Activated T-cell treated with anti-CD3 and anti-CD28 coated beads for 1 hour (primary cell): ENCODE measurements around the gene GMPR.
"Not testable (repeated sequence)": the region's sequence is repeated elsewhere in the genome, so short reads cannot be mapped to it uniquely, and the experiment has no call there.

Source experiments
- DNase-seq: peaks from one replicate; pipeline ENCODE4 v3.0.0-alpha.2; 2020; ENCODE audit warnings: low read depth

The GMPR gene

DNA sequence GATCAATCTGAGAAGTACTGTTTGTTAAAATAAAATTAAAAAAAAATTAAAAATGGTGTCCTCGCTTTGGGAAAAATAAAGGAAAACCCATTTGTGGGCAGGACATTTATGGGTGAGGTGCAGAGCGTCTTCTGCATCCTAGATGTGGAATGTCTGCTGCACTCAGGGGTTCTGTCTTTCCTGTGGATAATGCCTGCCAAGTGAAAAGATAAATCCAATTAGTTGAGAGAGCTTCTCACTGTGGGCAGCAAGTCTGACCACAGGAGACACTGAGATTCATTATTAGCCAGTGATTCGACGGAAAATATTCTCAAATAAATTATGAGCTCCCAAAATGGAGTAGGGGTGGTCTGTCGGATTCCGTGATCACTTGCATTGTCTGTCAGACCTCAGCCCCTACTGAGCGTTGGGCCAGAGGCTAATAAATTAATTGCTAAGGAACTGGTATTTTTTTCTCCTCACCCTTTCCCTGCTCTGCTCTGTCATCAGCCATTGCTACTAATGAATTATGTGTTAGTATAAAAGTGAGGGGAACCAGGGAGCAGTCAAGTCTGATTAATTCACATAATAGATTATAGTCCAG, 10.0 kb downstream of the GMPR start:
- DNase-seq = no peak

DNA sequence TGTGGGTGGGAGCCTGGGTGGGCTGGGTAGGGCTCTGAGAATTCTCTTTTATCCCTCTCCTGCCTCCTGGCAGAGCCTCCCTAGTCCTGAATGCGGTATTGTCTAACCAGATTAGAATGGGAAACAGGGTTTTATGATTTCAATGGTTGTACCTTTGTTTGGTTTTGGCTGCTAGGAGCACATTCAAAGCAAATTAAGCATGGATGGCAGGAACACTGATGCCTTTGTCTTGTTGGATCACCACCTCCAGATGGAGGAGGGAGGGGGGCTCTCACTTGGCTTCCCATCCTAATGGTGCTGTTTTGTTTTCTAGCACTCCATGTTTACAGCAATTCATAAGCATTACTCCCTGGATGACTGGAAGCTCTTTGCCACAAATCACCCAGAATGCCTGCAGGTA, 11.6 kb downstream of the GMPR start:
- no peak for DNase-seq

DNA sequence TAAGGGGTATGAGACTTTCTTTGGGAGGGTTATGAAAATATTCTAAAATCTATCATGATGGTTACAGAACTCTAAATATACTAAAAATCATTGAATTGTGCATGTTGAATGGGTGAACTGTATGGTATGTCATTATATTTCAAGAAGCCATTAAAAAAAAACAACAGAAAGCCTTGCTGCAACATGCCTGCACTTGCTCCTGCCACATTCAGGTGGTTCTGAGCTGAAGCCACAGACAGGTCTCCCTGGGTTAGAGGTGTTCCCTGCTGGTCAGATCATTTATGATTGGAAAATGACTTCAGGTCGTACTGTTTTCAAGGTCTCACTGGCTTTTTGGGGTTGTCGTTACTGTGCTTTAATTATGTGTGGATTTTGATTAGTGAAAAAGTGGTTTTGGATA, 13.3 kb downstream of the GMPR start:
- no peak for DNase-seq

DNA sequence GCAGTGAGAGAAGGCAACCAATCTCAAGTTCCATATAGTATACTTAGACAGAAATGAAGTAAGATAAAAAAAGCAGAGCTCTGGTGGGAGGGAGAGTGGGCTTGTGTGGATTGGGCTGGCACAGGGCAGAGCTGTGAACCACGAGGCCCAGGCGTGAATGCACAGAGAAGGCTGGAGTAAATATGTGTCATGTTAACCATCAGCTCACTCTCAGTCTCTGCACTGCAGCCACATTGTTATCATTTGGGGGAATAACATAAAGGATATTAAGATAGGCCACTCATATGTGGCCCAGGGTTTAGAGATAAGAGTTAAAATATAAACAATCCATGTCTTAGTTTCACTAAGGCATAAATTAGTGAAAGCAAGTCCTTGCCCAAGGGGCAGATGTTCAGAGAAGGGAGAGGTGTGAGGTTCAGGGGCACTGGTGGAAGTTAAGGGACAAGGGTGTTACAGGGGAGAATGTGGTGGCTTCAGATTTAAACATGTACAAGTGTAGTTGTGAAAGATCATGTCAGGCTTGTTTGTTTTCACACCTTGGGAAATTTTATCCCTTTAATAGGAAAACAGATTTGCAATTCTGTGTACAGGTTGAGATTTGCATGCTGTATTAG, 14.4 kb downstream of the GMPR start:
- no peak for DNase-seq

DNA sequence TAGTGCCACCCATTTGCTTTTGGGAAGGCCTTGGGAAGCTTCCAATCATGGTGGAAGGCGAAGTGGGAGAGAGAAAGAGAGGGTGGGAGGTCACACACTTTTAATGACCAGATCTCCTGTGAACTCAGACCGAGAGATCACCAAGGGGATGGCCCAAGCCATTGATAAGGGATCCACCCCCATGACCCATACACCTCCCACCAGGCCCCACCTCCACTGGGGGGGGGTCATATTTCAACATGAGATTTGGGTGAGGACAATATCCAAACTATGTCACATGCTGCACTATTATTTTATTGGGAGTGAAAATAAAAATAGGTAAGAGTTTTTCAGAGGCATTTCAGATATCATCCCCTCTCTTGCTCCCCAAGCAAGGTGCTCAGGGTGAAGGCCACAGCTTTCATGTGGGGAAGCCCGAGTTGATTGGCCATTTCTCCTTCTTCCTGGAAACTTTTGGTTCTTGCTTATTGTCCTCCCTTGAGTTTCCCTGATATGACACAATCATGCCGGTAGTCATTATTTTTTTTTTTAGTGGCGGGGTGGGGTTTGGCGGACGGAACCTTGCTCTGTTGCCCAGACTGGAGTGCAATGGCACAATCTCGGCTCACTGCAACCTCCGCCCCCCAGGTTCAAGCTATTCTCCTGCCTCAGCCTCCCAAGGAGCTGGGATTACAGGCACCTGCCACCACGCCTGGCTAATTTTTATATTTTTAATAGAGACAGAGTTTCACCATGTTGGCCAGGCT, 15.2 kb downstream of the GMPR start:
- DNase-seq = no peak

DNA sequence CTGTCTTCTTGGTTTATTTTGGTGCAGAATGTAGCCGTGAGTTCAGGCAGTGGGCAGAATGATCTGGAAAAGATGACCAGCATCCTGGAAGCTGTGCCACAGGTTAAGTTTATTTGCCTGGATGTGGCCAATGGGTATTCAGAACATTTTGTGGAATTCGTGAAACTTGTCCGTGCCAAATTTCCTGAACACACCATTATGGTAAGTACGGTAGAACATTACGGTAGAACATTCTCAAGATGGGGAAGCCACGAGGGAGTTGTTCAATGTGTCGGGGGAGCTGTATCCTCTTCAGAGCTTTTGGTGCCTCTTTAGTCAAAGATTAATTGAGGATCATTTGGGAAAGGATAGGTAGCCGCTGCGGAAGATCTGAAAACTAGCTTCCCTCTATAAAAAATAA, 16.1 kb downstream of the GMPR start:
- no peak for DNase-seq

DNA sequence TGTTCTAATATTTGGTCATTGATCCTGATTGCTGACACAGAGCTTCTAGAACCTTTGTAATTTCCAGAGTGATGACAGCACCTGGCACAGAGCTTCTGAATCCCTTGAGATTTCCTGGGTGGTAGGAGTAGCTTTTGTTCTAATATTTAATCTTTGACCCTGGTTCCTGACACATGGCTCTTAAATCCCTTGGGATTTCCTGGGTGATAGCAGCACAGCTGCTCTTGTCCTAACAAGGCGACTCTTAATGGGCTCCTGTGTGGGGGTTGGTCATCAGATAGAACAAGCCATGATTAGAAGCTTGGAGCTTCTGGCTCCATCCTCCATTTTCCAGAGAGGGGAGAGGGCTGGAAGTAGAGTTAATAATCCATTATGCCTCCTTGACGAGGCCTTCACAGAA, 18.4 kb downstream of the GMPR start:
- no peak for DNase-seq

DNA sequence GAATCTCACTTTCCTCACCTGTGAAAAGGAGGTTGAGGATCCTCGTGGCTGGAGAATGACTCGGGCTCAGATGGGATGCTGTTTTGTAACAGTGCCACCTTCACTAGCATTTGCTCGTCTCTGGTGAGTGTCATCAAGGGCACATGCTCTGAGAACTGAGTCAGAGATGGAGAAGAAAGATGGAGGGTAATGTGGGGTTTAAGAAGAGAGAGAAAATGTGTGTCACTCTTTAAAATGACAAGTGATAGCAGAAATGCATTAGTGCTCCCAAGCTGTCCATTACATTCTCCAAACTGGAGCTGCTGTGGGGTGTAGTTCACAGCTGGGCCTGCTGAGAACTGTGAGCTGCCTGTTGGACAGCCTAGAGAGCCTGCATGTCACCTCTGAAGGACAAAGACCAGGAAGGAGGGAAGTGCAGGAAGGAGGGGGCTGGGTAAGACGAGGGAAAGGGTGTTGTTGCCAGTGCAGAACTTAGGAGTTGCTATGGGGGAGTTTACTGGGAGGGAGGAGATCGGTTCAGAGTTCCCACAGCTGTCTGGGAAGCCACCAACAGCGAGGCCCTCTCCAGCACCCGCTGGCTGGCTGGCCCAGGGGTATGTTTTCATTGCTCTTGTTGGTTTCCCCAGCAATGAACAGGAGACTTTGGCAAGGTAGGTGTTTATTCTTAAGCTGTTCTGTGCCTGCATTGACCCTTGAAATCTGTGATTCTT, 19.8 kb downstream of the GMPR start:
- no peak for DNase-seq

DNA sequence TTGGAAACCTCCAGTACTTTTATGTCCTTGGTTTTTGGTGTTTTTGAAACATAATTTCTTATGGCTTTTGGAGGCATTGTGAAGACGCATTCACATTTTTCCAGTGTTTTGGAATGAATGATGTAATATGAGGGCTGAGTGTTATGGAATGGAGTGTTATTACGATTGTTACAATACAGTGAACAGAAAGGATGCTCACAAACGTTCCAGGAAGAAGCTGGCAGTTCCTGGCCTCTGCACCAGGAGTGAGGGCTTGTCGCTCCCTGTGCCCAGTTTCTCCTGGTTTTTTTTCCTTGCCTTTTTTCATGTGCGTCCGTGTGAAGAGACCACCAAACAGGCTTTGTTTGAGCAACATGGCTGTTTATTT, 20.3 kb downstream of the GMPR start:
- DNase-seq = no peak

DNA sequence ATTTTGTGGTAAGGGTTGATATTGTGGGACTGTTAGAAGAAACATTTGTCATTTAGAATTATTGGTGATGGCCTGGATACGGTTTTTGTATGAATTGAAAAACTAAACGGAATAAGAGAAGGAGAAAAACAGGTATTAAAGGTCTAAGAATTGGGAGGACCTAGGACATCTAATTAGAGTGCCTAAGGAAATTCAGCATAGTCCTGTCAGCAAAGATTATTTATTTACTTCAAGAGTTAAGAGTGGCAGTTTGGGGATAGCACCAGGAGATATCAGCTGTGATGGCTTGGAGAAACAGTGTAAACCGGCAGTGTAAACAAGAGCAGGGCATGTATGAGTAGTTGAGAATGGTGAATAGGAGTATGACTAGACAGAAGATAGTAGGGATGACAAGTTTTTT, 21.2 kb downstream of the GMPR start:
- DNase-seq = not testable (repeated sequence)

DNA sequence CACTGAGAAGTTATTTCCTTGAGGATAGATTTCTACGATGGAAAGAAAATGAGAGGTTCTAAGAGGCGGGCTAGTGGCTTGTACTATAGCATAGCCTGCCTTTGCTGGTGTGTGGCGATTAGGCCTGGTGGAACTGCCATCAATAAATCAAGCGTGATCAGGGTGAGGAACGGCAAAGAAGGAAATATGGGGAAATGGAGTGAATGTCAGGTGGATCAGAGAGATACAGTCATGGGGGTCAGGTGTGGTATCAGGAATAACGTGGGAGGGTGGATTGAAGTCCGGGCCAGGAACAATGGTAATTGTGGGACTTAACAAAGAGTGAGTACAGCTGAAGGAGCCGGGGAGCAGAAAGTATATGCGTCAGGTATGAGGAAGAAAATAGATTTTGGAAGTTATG, 22.2 kb downstream of the GMPR start:
- DNase-seq = not testable (repeated sequence)

DNA sequence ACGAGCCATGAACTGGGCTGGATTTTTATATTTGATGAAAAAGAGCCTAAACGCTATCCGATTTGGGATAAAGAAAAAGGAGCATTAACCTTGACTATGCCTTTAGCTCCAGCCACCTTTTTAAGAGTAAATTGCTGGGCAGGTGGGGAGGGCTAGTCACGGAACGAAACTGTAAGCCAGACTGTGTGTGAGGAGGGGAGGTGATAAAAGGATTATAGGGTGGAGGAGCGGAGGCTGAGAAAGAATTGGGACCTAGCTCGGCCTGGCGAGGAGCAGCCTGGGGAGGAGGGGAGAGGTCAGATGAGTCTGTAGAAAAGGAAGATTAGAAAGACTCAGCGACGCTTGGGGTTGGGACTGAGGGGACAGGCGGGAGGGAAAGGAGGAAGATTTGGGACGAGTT, 24.4 kb downstream of the GMPR start:
- DNase-seq = not testable (repeated sequence)

DNA sequence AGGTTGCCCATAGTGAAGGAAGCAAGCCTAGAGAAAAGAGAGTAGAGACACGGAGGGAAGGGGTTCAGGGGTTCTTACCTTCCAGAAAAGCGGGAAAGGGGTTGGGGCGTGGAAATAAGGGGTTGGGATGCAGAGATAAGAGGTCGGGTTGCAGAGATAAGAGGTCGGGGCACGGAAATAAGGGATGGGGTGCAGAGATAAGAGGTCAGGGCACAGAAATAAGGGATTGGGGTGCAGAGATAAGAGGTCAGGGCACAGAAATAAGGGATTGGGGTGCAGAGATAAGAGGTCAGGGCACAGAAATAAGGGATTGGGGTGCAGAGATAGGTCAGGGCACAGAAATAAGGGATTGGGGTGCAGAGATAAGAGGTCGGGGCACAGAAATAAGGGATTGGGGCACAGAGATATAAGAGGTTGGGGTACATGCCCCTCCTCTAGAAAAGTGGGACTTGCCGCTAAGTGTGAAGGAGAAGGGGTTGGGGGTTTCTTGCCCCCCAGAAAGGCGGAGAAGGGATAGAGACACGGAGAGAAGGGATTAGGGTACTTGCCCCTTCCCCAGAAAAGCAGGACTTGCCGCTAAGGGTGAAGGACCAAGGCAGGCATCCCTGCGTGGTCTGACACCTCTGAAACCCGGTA, 25.2 kb downstream of the GMPR start:
- DNase-seq = not testable (repeated sequence)

DNA sequence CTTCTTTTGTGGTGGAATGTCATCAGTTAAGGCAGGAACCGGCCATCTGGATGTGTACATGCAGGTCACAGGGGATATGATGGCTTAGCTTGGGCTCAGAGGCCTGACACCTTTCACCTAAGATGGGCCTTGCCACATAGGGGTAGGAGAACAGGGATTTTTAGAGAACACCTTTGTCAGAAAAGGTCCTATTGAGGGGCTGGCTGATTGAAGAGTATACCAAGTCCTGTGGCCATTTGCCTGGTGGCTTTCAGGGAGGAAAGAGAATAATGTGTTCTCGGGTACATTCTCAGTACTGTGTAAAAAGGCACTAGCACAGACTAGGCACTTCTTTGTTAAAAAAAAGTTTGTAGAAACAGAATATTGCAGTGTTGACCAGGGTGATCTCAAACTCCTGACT, 26.4 kb downstream of the GMPR start:
- no peak for DNase-seq

DNA sequence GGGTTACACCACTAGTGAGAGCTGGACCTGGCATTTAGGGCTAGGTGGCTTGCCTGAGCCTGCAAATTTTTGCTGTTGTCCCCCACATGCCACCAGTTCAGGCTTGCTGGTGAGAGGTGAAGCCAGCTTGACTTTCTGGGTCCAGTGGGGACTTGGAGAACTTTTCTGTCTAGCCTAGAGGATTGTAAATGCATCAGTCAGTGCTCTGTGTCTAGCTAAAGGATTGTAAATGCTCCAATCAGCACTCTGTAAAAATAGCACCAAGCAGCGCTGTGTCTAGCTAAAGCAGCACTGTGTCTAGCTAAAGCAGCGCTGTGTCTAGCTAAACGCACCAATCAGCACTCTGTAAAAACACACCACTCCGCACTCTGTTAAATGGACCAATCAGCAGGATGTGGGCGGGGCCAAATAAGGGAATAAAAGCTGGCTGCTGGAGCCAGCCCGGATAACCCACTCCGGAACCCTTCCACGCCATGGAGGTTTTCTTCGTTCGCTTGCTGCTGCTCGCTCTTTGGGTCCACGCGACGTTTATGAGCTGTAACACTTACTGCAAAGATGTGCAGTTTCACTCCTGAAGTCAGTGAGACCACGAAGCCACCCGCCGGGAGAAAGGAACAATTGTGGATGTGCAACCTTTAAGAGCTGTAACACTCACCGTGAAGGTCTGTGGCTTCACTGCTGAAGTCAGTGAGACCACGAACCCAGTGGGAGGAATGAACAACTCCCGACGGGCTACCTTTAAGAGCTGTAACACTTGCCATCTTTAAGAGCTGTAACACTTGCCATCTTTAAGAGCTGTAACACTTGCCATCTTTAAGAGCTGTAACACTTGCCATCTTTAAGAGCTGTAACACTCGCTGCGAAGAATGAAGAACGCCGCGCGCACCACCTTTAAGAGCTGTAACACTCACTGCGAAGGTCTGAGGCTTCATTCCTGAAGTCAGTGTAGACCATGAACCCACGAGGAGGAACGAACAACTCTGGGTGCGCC, 27.3 kb downstream of the GMPR start:
- DNase-seq = no peak

DNA sequence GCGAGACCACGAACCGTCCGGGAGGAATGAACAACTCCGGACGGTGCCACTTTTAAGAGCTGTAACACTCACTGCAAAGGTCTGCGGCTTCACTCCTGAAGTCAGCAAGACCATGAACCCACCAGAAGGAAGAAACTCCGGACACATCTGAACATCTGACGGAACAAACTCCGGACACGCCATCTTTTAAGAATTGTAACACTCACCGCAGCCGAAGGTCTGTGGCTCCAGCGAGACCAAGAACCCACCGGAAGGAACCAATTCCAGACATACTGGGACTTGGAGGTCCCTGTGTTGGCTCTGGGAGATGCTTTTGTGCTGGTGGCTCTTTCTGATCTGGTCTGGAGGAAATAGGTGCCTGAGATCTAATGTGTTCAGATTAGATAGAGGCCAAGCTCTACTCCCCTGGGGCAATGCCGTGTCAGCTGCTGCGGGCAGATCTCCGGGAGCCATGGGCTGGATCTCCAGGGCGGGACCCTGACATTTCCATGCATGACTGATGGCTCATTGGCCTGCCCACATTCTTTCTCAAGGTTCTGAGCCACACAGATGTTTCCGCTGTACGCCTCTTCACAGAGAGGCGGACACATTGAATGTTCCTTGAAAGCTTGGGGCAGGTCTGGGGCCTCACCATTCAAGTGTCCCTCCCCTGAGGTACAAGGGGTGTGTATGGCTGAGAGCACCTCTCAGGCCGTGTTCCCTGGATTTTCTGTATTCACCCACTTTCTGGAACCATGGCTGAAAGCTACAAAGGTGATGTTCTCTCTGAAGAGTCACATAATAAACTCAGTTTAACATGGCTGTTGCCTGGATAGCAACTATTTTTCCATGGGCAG, 29.3 kb downstream of the GMPR start:
- DNase-seq = no peak

DNA sequence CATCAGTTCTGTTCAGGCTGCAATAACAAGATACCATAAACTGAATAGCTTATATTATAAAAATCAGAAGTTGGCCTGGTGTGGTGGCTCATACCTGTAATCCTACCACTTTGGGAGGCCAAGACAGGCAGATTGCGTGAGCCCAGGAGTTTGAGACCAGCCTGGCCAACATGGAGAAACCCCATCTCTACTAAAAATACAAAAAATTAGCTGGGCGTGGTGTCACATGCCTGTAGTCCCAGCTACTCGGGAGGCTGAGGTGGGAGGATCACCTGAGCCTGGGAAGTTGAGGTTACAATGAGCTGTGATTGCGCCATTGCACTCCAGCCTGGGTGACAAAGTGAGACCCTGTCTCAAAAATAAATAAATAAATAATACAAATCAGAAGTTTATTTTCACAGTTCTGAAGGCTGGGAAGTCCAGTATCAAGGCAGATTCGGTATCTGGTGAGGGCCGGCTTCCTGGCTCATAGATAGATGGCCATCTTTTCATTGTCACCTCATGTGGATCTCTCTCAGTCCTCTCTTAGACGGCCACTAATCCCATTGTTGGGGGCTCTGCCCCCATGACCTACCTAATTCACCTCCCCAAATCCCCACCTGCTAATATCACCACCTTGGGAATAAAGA, 31.2 kb downstream of the GMPR start:
- DNase-seq = not testable (repeated sequence)

DNA sequence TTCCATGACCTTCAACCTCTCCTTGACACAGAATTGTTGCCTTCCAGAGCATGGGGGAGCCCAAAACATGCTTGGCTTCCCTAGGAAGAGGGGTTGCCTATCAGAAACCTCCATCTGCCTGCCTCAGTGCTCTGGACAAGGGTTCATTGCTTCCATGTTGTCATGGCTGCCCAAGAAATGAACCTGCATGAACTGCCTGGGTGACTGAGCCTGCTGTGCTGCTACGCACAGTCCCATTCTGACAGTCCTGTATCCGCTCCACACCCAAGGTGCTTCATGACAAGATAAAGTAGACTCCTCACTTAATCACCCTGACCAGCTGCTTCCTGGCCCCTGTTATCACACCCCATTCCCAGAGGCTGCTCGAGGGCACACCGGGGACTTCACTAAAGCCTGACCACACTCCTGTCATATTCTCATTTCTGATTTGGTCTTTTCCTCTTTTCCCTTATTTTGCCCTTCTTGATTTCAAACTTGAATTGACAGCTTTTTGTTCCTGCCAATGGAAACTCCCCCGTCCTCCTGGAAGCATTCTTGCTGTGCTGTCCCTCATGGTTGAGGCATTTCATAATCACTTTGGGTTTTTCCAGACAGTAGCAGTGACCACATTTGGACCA, 31.9 kb downstream of the GMPR start:
- no peak for DNase-seq

DNA sequence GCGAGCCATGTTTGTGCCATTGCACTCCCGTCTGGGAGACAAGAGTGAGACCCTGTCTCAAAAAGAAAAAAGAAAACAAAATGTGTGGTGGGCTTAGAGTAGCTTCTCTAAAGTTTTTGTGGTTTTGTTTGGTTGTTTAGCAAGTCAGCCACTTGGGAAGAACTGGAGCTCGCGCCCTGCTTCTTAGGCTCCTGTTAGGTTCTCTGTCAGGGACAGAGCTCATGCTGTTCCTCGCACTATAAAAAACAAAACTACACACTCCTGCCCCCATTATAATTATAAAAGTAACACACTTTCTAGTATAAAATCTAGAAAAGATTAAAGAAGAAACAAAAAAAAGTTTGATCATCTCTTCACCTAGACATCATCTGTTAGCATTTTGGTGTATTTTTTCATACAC, 33.0 kb downstream of the GMPR start:
- DNase-seq = no peak

DNA sequence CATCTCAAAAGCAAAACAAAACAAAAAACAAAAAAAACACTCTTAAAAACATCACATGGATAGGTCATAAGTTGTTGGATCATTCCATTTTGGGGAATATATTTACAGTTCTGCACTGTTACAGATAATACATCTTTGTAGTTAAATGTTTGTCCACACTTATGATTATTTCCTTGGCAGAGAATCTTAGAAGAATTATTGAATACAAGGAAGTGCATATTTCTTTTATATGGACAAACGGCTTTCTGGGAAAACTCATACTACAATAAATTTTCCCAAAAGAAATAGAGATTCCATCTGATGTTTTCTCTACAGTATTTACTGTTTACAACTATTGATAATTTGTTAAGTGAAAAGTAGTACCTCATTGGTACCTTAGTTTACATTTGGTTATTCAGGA, 33.8 kb downstream of the GMPR start:
- no peak for DNase-seq
